ENCODE measurements around the gene STK16.
A peak's percentile ranks its signal among the peaks of the same experiment; 100 is the strongest.
"Not testable (repeated sequence)": the region's sequence is repeated elsewhere in the genome, so short reads cannot be mapped to it uniquely, and the experiment has no call there.

Gene STK16

GRCh38 chr2:219247678-219248642 lies 2.7 kb downstream of the STK16 start:
- peak; percentile 61 for DNase-seq

- DNase-seq, result no peak
Measured at GRCh38 chr2:219248845-219249202, 3.5 kb downstream of the STK16 start.

DNA sequence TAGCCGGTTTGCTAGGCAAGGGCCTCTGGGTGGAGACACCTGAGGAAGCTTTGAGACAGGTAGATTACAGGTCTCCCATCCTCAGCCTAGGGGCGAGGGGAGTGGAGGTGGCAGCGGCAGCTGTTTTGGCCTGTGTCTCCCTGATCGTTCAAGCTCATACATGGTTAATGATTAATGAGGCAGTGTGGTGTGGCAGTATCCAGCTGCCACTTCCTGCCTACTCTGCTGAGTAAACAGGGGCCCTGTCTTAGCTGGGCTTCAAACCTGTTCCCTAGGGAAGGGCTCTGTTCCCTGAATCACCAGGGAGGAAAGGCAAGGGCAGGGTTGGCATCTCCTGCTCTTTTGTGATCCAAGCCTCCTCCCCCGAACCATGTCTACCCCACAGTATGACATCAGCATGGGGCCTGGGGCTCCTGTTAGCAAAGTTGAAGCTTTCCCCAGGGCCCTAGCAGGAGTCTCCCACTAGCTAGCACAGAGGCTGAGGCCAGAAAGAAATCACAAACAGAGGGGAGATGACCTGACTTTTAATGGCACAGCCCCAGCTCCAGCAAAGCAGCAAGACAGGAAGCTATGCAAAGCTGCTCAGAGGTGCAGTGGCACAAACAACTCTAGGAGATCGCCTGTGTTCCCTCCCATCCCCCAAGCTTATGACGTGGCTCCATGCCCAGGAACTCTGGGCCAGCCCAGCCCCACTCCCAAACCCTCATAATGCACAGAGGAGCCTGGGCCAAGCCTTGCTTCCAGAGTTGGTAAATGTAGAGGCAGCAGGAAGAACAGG lies 4.1 kb downstream of the STK16 start:
- peak; percentile 67 for DNase-seq

DNA sequence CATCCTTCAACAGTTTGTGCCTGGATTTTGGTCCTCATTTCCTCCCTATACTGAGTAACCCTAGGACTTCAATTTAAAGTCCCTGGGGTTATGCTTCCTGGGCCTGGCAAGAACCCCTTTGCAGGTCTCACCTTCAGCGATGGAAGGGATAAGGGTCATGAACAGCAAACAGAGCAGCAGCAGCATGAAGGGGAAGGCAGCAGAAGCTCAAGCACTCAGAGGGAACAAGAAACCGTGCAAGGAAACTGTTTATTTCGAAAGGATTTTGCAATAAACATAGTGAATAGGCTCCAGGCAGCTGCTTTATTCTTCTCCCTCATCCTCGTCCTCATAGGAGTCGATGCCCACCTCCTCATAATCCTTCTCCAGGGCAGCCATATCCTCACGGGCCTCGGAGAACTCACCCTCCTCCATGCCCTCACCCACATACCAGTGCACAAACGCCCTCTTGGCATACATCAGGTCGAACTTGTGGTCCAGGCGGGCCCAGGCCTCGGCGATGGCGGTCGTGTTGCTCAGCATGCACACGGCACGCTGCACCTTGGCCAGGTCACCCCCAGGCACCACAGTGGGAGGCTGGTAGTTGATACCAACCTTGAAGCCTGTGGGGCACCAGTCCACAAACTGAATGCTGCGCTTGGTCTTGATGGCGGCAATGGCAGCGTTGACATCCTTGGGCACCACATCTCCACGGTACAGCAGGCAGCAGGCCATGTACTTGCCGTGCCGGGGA lies 4.9 kb downstream of the STK16 start:
- DNase-seq, result no peak

DNA sequence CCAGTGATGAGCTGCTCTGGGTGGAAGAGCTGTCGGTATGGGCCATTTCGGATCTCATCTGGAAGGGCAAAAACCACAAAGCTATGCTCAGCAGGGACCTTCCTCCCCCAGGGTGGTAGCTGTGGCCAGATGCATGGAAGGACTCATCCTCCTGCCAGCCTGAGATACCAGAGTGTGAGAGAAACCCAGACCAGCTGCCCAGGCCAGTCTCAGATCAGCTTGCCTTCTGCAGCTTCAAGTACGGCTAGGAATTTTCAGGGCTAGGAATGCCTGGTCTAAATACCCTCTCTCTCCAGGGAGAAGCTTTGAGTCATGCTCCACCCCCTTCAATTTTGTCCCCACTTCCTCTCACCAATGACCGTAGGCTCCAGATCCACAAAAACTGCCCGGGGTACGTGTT lies 6.4 kb downstream of the STK16 start:
- DNase-seq, result no peak

- DNase-seq, result no peak
Measured at GRCh38 chr2:219252084-219252483, 6.8 kb downstream of the STK16 start.

- no peak for DNase-seq
Measured at GRCh38 chr2:219252570-219252899, 7.3 kb downstream of the STK16 start.

DNA sequence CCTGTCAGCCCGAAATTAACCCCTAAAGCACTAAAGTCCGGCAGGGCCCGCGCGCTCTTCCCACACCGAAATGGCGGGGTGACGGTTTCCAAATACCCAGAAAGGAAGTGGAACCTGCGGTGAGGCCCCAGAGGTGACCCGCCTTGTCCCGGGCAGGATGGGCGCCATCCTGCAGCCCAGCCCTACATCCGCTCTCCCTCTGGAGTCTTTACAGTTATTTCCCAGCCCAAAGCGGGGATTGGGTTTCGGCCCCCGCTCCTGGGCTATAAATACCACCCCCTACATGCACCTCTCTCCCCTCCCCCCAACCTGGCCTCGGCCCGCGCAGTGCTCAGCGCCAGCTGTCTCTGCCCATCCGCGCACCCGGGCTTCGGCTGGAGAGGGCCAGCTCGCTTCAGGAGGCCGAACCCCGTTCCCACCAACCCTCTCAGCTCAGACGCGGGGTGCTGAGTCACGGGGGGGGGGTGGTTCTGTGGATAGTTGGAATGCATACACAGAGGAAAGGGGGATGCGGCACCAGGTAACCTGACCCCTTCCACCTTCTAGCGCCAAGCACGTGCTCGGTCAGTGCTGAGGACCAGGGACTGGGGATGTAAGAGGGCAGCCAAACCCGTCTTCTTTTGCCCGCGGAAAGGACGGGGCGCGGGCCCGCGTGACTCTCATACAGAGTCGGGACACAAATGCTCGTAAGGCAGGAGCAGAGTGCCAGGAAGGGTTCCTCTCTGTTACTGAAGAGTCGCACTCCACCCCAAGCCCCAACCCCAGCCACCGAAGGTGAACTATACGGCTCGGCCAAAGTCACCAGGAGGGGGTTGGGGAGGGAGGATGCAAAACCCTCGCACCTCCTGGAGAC lies 7.8 kb downstream of the STK16 start, which contains the start of gene TUBA4B:
TSS of gene TUBA4B (plus strand) at position 344 of the 853 bp plus-strand sequence. CDS start at position 509, 165 bp downstream.
- peak; percentile 36 for DNase-seq

- DNase-seq, result peak; percentile 92
Measured at GRCh38 chr2:219253753-219254589, 8.7 kb downstream of the STK16 start, which contains the start of gene TUBA4A. TUBA4A (minus strand) TSS chr2:219253918; CDS start chr2:219253858, 60 bp downstream.

- DNase-seq, result peak; percentile 57
Measured at GRCh38 chr2:219254590-219255201, 9.4 kb downstream of the STK16 start.

GRCh38 chr2:219258942-219259341 lies 13.7 kb downstream of the STK16 start:
- DNase-seq, result not testable (repeated sequence)

DNA sequence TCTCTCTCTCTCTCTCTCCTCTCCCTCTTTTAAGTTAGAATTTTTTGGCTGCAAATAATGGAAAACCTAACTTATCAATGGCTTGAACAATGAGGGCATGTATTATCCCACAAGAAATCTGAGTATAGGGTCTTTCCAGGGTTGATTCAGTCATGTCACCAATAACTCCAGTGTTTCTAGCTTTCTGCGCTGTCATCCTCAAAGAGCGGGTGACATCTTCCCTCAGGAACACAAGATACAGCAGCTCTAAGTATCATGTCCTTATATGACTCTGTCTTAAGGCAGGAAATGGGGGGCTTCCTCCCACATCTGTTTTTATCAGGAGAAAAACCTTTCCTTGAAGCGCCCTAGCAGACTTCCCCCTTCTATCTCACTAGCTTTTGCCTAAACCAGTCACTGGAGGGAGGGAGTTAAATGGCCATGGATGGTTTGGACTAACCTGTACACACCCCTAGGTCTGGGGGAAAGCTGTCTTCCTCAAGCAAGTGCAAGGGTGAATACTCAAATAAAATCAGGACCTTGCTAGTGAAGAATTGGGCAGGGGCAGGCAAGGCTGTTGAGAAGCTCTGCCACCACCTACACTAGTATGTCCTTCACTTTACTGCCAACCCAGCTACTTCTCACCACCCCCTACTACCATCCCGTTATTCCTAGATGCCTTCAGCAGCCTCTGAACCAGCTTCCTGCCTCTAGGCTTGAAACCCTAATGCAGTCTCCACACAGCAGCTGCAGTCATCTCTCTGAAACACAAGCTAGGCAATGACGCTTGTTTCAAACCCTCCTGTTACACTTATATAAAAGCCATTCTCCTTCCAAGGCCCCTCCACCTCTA lies 16.0 kb downstream of the STK16 start:
- DNase-seq, result no peak

DNA sequence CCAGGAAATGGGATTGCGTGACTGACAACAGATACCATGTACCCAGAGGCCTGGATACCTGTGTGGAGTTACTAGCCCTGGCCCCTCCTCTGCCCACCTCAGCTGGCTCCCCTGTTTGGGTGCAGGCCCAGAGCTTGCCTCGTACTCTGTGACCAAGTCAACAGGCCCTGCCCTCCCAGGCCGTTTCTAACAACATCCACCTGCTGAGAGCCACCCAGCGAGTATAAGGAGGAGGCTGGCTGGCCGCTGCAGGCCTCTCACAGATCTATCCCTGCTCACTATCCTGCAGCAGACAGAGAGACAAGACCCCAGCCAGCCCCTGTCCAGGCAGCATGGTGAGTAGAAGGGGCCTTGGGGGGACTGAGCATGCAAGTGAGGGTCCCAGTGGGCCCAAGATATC lies 21.0 kb downstream of the STK16 start:
- DNase-seq, result no peak

DNA sequence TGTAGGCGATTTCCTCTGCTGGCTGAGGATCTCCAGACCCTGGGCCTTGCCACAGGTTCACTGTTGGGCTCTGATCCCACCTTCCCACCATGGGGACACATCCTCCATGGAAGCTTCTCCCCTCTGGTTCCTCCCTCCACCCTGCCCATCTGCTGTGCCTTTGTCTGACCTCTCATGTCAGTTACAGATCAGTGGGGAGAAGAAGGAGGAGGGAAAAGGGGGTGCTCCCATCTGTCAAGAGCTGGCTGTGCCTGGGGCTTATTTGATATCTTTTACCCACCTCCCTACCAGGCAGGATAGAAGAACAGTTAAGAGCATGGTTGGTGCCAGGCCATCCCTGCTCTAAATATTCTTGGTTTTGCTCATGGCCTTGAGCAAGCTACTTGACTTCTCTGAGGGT lies 21.6 kb downstream of the STK16 start:
- DNase-seq, result no peak

- no peak for DNase-seq
Measured at GRCh38 chr2:219268294-219268693, 23.0 kb downstream of the STK16 start.

DNA sequence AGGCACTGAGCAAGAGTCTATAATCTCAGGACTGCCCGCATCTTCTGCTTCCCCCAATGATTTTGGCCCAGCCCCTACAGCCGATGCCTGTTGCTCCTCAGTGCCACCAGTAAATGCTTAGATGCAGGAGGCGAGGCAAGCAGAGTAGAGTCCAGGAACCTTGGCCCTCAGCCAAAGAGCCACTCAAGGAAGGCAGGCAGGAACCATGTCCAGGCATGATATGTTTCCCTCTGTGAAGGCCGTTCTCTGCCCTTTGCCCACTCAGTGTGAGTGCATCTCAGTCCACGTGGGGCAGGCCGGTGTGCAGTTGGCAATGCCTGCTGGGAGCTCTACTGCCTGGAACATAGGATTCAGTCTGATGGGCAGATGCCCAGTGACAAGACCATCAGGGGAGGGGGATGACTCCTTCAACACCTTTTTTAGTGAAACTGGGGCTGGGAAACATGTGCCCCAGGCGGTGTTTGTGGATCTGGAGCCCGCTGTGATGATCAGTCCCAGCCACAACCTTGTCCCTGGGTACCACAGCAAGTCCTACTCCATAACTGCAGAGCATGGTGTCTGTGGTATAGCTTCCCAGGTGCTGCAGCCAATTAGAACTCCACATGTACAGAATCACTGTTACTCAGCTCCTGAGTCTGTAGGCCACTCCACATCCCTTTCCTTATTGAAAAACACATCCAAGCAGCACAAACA lies 24.2 kb downstream of the STK16 start:
- no peak for DNase-seq

GRCh38 chr2:219270055-219270372 lies 24.7 kb downstream of the STK16 start:
- no peak for DNase-seq

DNA sequence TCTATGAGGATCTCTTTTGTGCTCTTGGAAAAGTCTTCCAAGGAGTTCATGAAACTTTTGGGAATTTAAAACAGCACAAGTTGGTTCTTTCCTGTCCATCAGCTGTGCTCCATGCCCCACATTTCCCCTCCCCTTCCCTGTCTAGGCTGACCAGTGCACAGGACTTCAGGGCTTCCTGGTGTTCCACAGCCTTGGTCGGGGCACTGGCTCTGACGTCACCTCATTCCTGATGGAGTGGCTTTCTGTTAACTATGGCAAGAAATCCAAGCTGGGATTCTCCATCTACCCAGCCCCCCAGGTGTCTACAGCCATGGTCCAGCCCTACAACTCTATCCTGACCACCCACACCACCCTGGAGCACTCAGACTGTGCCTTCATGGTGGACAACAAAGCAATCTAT lies 25.7 kb downstream of the STK16 start:
- no peak for DNase-seq

DNA sequence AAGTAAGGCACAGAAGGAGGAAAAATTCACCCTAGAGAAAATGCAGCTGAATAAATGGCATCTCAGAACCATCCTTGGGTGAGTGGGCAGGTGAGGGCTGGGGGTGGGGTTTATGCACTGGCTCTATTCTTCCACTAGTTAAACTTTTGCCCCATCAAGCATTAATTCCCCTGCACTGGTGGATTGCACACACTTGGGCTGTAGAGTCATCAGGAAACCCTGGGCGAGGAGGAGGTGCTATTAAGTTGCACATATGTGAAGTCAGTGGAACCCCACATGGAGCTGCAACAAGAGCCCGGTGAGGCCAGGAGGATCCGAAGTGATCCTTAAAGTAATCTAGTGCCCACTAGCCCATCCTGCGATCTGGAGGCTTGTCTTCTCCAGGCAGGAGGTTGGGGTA lies 27.1 kb downstream of the STK16 start:
- no peak for DNase-seq
